Mammary epithelial cell (primary cell): ENCODE results near the gene ATP8A1.

Experiments
- EZH2 ChIP-seq: IDR thresholded peaks from 2 replicates; pipeline ENCODE4 v1.6.1; 2012; ENCODE audit warnings: low read length, inconsistent platforms, borderline replicate concordance
- TF ChIP-seq, protein P1 (sequence below), 2 donors: IDR thresholded peaks in 1 of 2; conservative IDR thresholded peaks in 1 of 2; 2 replicates each; pipeline ENCODE4 v1.5.1; 2011 to 2012; ENCODE audit warnings: inconsistent platforms in 2 of 2, low read length in 2 of 2, mild to moderate bottlenecking in 2 of 2, control low read depth in 1 of 2, low read depth in 1 of 2; ENCODE audit not compliant: insufficient read depth in 1 of 2; ENCODE audit errors: extremely low read depth in 1 of 2

DNA sequence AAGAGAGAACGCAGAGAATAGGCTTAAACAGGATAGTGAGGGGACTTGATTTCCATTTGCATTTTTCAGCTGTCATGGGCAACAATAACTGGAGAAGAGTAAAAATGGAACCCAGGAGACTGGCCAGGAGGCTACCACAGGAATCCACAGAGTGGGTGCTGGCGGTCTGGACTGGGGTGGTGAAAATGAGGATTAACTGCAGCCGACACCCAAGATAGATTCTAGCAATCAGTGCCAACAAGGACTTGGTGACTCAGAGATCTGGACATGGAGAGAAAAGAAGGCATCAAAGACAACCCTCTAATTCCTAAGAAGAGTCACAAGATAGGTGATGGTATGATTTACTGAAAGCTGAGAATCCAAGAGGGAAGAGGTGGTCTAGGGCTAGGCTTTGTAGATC, 102.8 kb downstream of the ATP8A1 start:
- TF ChIP-seq, protein P1, sequence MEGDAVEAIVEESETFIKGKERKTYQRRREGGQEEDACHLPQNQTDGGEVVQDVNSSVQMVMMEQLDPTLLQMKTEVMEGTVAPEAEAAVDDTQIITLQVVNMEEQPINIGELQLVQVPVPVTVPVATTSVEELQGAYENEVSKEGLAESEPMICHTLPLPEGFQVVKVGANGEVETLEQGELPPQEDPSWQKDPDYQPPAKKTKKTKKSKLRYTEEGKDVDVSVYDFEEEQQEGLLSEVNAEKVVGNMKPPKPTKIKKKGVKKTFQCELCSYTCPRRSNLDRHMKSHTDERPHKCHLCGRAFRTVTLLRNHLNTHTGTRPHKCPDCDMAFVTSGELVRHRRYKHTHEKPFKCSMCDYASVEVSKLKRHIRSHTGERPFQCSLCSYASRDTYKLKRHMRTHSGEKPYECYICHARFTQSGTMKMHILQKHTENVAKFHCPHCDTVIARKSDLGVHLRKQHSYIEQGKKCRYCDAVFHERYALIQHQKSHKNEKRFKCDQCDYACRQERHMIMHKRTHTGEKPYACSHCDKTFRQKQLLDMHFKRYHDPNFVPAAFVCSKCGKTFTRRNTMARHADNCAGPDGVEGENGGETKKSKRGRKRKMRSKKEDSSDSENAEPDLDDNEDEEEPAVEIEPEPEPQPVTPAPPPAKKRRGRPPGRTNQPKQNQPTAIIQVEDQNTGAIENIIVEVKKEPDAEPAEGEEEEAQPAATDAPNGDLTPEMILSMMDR (conservative IDR thresholded peaks at IDR 0.05 in 1 of 2, IDR thresholded peaks at IDR 0.05 in 1 of 2; ENCODE audit: extremely low read depth in 1 of 2, insufficient read depth in 1 of 2, low read depth in 1 of 2, low read length in 2 of 2): no peak
- TF ChIP-seq EZH2: no peak
